ENCODE measurements around the gene SPTBN5. TPM values are rescaled to one million over a fixed set of nuclear protein-coding genes. Genes with fewer than 3 reads are reported as not detected.

The SPTBN5 gene
- total and polyA plus RNA-seq, 4 donors, result 1.6 to 3.5 (median 1.9) TPM

DNA sequence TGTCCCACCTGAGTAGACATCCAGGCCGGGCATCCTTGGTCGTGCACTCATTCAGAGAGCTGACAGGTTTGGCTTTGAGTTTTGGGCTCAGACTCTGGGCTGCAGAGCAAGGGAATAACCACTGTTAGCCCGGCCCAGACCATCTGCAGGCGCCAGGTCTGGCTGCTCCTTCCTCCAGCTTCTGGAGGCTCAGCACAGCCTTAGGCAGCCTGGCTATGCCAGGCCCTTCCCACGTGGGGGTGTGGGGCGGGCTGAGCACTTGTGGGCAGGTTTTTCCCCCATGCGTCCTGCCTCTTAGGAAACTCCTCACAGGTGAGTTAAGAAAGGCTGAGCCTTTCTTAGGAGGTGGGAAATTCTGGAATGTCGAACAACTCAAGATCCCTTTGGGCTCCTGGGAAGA, 44.0 kb downstream of the SPTBN5 start:
- H3K9ac ChIP-seq (ENCODE audit: insufficient read depth in 1 of 2, low read length in 2 of 2), result no peak overlapping the region
- no peaks in the 10 kb centered on the region for H3K27me3 ChIP-seq (ENCODE audit: control insufficient read depth in 3 of 3, insufficient read depth in 3 of 3, low read length in 2 of 3)
- no peak overlapping the region for H3K4me3 ChIP-seq
- H3K36me3 ChIP-seq (ENCODE audit: control insufficient read depth in 4 of 4, insufficient read depth in 4 of 4, low read length in 4 of 4), result peaks cover 0 to 41% (median 15%) of the 10 kb centered on the region in 4 donors
- peaks cover 0 to 55% (median 2%) of the 10 kb centered on the region in 5 donors for H3K4me1 ChIP-seq (ENCODE audit: control insufficient read depth in 5 of 5, insufficient read depth in 5 of 5, low read length in 5 of 5)
- H3K27ac ChIP-seq (ENCODE audit: low read depth in 1 of 2, low read length in 1 of 2), result peak overlapping the region in 1 of 2 donors; percentile 8
- no peaks in the 10 kb centered on the region for H3K9me3 ChIP-seq (ENCODE audit: control insufficient read depth in 4 of 4, insufficient read depth in 3 of 4, low read length in 3 of 4)
- DNase-seq, result no peak
- WGBS, 2 donors, result 57 to 76% methylated on average over 8 of the region's 8 CpGs
- TF ChIP-seq, protein P1, sequence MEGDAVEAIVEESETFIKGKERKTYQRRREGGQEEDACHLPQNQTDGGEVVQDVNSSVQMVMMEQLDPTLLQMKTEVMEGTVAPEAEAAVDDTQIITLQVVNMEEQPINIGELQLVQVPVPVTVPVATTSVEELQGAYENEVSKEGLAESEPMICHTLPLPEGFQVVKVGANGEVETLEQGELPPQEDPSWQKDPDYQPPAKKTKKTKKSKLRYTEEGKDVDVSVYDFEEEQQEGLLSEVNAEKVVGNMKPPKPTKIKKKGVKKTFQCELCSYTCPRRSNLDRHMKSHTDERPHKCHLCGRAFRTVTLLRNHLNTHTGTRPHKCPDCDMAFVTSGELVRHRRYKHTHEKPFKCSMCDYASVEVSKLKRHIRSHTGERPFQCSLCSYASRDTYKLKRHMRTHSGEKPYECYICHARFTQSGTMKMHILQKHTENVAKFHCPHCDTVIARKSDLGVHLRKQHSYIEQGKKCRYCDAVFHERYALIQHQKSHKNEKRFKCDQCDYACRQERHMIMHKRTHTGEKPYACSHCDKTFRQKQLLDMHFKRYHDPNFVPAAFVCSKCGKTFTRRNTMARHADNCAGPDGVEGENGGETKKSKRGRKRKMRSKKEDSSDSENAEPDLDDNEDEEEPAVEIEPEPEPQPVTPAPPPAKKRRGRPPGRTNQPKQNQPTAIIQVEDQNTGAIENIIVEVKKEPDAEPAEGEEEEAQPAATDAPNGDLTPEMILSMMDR (IDR thresholded peaks at IDR 0.05; ENCODE audit: control extremely low read depth, extremely low read depth), result no peak
- ATAC-seq (ENCODE audit: insufficient read depth, low FRiP score), result peak; percentile 25

DNA sequence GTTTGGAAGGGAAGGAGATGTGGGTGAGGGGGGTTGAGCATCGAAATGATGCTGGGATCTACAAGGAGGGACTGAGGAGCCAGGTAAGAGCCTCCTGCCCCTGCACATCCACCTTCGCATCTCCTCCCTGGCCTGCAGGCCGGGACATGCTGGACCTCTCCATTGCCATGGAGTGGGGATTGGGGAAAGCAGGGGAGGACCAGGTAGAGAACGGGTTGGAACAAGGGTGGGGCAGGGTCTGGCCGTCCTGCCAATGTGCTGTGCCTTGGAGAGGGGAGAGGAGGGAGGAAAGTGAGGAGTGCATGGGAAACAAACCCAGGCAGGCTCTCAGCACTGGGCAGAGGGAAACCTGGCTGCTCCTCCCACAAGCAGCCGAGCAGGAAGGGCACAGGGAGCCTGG, 44.6 kb downstream of the SPTBN5 start:
- TF ChIP-seq, protein P1 (IDR thresholded peaks at IDR 0.05; ENCODE audit: control extremely low read depth, extremely low read depth), result no peak
- WGBS, 2 donors, result 71 to 87% methylated on average over 6 of the region's 6 CpGs
- no peak for ATAC-seq (ENCODE audit: insufficient read depth, low FRiP score)

DNA sequence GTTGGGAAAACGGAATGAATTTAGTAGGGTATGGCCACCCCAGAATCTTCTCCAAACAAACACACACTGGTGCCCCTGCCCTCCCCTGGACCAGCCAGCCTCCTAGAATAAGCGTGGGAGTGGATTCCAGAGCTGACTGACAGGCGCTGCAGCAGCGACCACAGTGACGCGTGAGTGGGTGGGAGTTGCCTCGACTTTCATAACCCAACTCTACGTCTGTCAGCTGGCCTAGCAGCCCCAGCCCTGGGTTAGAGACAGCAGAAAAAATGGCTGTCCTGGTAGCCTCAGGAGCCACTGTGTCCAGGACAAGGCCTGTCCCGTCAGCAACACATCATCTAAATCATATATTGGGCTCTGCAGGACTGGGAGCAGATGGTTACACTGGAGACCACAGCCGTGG, 45.2 kb downstream of the SPTBN5 start:
- WGBS, 2 donors, result 86 to 88% methylated on average over 10 of the region's 10 CpGs
- Histone ChIP-seq H3K9ac (ENCODE audit: insufficient read depth in 1 of 2, low read length in 2 of 2) (no peak overlapping the region), H3K36me3 (ENCODE audit: control insufficient read depth in 4 of 4, insufficient read depth in 4 of 4, low read length in 4 of 4) (peaks cover 0 to 53% (median 15%) of the 10 kb centered on the region in 4 donors), H3K9me3 (ENCODE audit: control insufficient read depth in 4 of 4, insufficient read depth in 3 of 4, low read length in 3 of 4) (no peaks in the 10 kb centered on the region), H3K27ac (ENCODE audit: low read depth in 1 of 2, low read length in 1 of 2) (no peak overlapping the region), H3K4me1 (ENCODE audit: control insufficient read depth in 5 of 5, insufficient read depth in 5 of 5, low read length in 5 of 5) (peaks cover 0 to 43% (median 2%) of the 10 kb centered on the region in 5 donors), H3K4me3 (no peak overlapping the region), H3K27me3 (ENCODE audit: control insufficient read depth in 3 of 3, insufficient read depth in 3 of 3, low read length in 2 of 3) (no peaks in the 10 kb centered on the region)
- TF ChIP-seq, protein P1 (IDR thresholded peaks at IDR 0.05; ENCODE audit: control extremely low read depth, extremely low read depth), result no peak
- DNase-seq (peak; percentile 61 to 66 (median 64)), ATAC-seq (ENCODE audit: insufficient read depth, low FRiP score) (no peak)

More for the DNA sequence above, 44.6 kb downstream of the SPTBN5 start:
- Histone ChIP-seq H3K27me3 (ENCODE audit: control insufficient read depth in 3 of 3, insufficient read depth in 3 of 3, low read length in 2 of 3) (no peaks in the 10 kb centered on the region), H3K9me3 (ENCODE audit: control insufficient read depth in 4 of 4, insufficient read depth in 3 of 4, low read length in 3 of 4) (no peaks in the 10 kb centered on the region), H3K36me3 (ENCODE audit: control insufficient read depth in 4 of 4, insufficient read depth in 4 of 4, low read length in 4 of 4) (peaks cover 0 to 48% (median 15%) of the 10 kb centered on the region in 4 donors), H3K4me3 (no peak overlapping the region), H3K4me1 (ENCODE audit: control insufficient read depth in 5 of 5, insufficient read depth in 5 of 5, low read length in 5 of 5) (peaks cover 0 to 49% (median 2%) of the 10 kb centered on the region in 5 donors), H3K9ac (ENCODE audit: insufficient read depth in 1 of 2, low read length in 2 of 2) (no peak overlapping the region), H3K27ac (ENCODE audit: low read depth in 1 of 2, low read length in 1 of 2) (no peak overlapping the region)
- DNase-seq, result no peak

DNA sequence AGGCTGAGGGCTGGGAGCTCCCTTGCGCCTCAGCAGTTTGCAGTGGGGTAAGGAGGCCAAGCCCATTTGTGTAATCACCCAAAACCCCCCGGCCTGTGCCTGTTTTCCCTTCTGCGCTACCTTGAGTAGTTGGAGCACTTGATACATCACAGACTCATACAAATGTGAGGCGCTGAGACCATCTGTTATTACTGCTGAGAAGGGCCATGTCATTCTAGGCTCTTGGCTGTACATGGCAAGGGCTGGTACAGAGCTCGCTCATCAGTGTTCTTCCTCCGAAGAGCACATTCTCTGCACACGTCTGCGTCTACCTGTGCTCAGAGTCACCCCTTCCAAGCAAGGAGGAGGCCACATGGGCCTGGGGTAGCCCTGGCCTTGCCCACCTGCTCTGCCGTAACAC, 45.9 kb downstream of the SPTBN5 start:
- no peak for DNase-seq
- no peak overlapping the region for H3K9ac ChIP-seq (ENCODE audit: insufficient read depth in 1 of 2, low read length in 2 of 2)
- no peak for ATAC-seq (ENCODE audit: insufficient read depth, low FRiP score)
- H3K4me1 ChIP-seq (ENCODE audit: control insufficient read depth in 5 of 5, insufficient read depth in 5 of 5, low read length in 5 of 5), result peaks cover 0 to 37% (median 2%) of the 10 kb centered on the region in 5 donors
- H3K4me3 ChIP-seq, result no peak overlapping the region
- no peak overlapping the region for H3K27ac ChIP-seq (ENCODE audit: low read depth in 1 of 2, low read length in 1 of 2)
- TF ChIP-seq, protein P1 (IDR thresholded peaks at IDR 0.05; ENCODE audit: control extremely low read depth, extremely low read depth), result no peak
- H3K9me3 ChIP-seq (ENCODE audit: control insufficient read depth in 4 of 4, insufficient read depth in 3 of 4, low read length in 3 of 4), result no peaks in the 10 kb centered on the region
- H3K27me3 ChIP-seq (ENCODE audit: control insufficient read depth in 3 of 3, insufficient read depth in 3 of 3, low read length in 2 of 3), result no peaks in the 10 kb centered on the region
- peaks cover 0 to 57% (median 16%) of the 10 kb centered on the region in 4 donors for H3K36me3 ChIP-seq (ENCODE audit: control insufficient read depth in 4 of 4, insufficient read depth in 4 of 4, low read length in 4 of 4)
- WGBS, 2 donors, result 96 to 99% methylated on average over 9 of the region's 9 CpGs

Data from lung (tissue), 12 donors.